ENCODE data around the gene ALDH1A1. TPM values are rescaled to one million over a fixed set of nuclear protein-coding genes. Genes with fewer than 3 reads are reported as not detected.
A peak's percentile ranks its signal among the peaks of the same experiment; 100 is the strongest.

ALDH1A1 gene
- total RNA-seq, 2 donors from 2014 or later: 16.8 to 427 TPM

DNA sequence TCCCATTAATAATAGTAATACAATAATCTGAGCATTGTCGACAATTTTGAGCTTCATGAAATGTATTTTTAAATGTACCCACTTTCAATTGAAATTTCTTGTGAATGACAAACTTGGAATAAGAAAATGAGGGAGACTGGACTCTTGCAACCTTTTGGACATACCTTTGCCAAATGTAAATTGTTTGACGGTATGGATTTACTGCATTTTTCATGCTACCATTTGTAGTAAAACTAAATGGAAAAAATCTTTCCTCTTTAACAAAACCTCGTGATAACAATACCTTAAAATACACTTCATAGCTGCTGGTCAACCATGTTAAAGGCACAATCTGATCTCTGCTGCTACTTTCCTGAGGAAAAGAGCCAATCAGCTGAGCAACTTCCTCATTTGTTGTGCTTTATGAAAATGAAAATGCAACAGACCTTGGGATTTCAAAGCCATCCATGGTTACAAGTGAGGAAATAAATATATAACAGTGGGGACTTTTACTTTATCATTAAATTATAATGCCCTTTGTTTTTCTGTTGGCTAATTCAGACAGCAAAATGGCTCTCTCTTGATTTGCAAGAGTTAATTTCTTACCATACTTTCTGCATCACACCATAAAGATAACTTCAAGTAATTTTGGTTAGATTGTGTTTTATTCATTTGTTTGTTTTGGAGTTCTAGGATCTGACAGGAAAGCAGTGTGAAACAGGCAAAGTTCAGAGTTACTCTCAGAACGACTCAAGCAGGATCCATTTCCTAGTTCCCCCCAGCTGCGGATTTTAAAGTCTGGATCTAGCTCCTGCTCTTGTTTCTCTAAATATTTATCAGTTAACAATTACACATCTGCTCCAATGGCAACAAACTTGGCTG lies 1.1 kb downstream of the ALDH1A1 start:
- Histone ChIP-seq H3K4me1 (replicated peaks) (no peaks in the 10 kb centered on the region), H3K9me3 (no peaks in the 10 kb centered on the region), H3K27ac (peak overlapping the region; percentile 22 to 38), H3K27me3 (replicated peaks; ENCODE audit: insufficient read depth) (peaks cover 6% of the 10 kb centered on the region), H3K4me3 (peak overlapping the region; percentile 7 to 11), H3K36me3 (no peaks in the 10 kb centered on the region)
- intact Hi-C loops (cut with DNase I): no loop called here
- no peak for TF ChIP-seq POLR2A (IDR thresholded peaks at IDR 0.05)
- no peak for TF ChIP-seq CTCF (IDR thresholded peaks at IDR 0.05)
- WGBS: 37% methylated on average over 5 of the region's 5 CpGs
- DNase-seq (ENCODE audit: low spot score): no peak

DNA sequence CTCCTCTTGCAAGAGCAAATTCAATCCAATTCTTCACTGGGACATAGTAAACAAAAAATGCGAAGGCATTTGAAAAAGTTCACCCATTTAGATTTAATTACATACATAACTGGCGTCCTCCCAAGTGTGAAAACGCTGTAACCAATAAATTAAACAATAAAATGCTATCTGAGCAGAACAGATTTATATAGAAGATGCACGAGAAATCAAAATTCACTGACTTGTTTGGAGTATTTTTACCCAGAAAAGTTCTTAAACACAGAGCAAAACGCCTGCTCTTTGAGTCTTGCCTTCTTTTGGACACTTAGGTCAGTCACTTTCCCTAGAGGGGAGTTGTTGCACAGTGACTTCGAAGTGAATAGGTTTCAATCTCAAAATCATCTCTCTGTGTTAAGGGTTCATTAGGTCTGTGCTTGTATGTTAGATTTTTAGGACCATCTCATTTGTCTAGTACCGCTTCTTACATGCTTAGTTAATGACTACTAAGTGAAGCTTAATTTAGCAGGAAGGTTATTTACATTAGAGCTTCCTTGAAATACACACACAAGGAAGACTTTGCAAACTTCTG lies 1.9 kb downstream of the ALDH1A1 start:
- no peaks in the 10 kb centered on the region for H3K36me3 ChIP-seq
- peak overlapping the region in 1 of 2 donors; percentile 11 for H3K4me3 ChIP-seq
- DNase-seq (ENCODE audit: low spot score): no peak
- H3K27me3 ChIP-seq (replicated peaks; ENCODE audit: insufficient read depth): peaks cover 6% of the 10 kb centered on the region
- WGBS: 18% methylated on average over 7 of the region's 7 CpGs
- TF ChIP-seq POLR2AphosphoS5 (IDR thresholded peaks at IDR 0.05) (no peak), CTCF (IDR thresholded peaks at IDR 0.05) (no peak), POLR2A (IDR thresholded peaks at IDR 0.05) (no peak)
- no peaks in the 10 kb centered on the region for H3K4me1 ChIP-seq (replicated peaks)
- H3K9me3 ChIP-seq: no peaks in the 10 kb centered on the region
- intact Hi-C loops (cut with DNase I): no loop called here
- peak overlapping the region in 1 of 2 donors; percentile 35 for H3K27ac ChIP-seq

GRCh38 chr9:72949918-72950325 lies 2.9 kb downstream of the ALDH1A1 start:
- DNase-seq (ENCODE audit: low spot score): no peak
- intact Hi-C loops (cut with DNase I): no loop called here
- H3K4me3 ChIP-seq: no peak overlapping the region
- no peaks in the 10 kb centered on the region for H3K36me3 ChIP-seq
- H3K9me3 ChIP-seq: no peaks in the 10 kb centered on the region
- peak overlapping the region; percentile 25 to 35 for H3K27ac ChIP-seq
- H3K27me3 ChIP-seq (replicated peaks; ENCODE audit: insufficient read depth): peaks cover 6% of the 10 kb centered on the region
- H3K4me1 ChIP-seq (replicated peaks): no peaks in the 10 kb centered on the region
- WGBS: 69% methylated on average over 7 of the region's 7 CpGs
- no peak for TF ChIP-seq POLR2A (IDR thresholded peaks at IDR 0.05)
- no peak for TF ChIP-seq CTCF (IDR thresholded peaks at IDR 0.05)
- TF ChIP-seq POLR2AphosphoS5 (IDR thresholded peaks at IDR 0.05): no peak

DNA sequence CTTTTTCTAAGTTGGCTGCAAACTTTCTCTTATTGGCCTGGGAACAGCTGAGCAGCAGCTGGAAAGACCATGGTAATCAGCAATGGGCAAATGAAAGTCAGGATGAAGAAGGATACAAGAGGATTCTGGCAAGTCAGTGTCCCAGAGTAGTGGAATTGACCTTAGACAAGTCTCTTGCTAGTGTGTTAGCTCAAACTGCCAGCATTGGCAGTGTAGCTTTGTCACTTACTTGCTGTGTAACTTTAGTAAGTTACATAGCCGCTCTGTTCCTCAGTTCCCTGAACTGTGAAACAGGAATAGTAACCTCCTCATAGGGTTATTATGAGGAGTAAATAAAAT lies 3.6 kb downstream of the ALDH1A1 start:
- 78% methylated on average over 1 of the region's 1 CpG for WGBS
- Histone ChIP-seq H3K4me1 (replicated peaks) (no peaks in the 10 kb centered on the region), H3K27ac (peak overlapping the region; percentile 13 to 35), H3K9me3 (no peaks in the 10 kb centered on the region), H3K27me3 (replicated peaks; ENCODE audit: insufficient read depth) (peaks cover 6% of the 10 kb centered on the region), H3K36me3 (no peaks in the 10 kb centered on the region), H3K4me3 (no peak overlapping the region)
- no peak for DNase-seq (ENCODE audit: low spot score)
- TF ChIP-seq POLR2A (IDR thresholded peaks at IDR 0.05) (no peak), CTCF (IDR thresholded peaks at IDR 0.05) (no peak), POLR2AphosphoS5 (IDR thresholded peaks at IDR 0.05) (no peak)
- intact Hi-C loops (cut with DNase I): no loop called here

Data from prostate gland (tissue), 2 donors.